HG02870 (cell line): Measurements from ENCODE around the gene OTUD7B.

ENCODE experiments used
- ATAC-seq: cut with Tn5 transposase; IDR thresholded peaks from one replicate; pipeline ENCODE4 v1.9.1; 2021; ENCODE audit warnings: mild to moderate bottlenecking, moderate library complexity; ENCODE audit not compliant: unreplicated experiment

The OTUD7B gene

GRCh38 chr1:150005606-150006005 lies 4.9 kb downstream of the OTUD7B start:
- no peak for ATAC-seq

GRCh38 chr1:150003801-150004200 lies 6.7 kb downstream of the OTUD7B start:
- ATAC-seq, result no peak

GRCh38 chr1:150002217-150002616 lies 8.3 kb downstream of the OTUD7B start:
- ATAC-seq, result no peak

GRCh38 chr1:150001415-150001814 lies 9.1 kb downstream of the OTUD7B start:
- no peak for ATAC-seq

- ATAC-seq, result peak; percentile 60
Observed at GRCh38 chr1:149997585-149998262, 12.8 kb downstream of the OTUD7B start.

GRCh38 chr1:149995927-149996326 lies 14.6 kb downstream of the OTUD7B start:
- ATAC-seq, result no peak

- ATAC-seq, result no peak
Observed at GRCh38 chr1:149993764-149994163, 16.8 kb downstream of the OTUD7B start.

GRCh38 chr1:149993181-149993580 lies 17.3 kb downstream of the OTUD7B start:
- ATAC-seq, result no peak

GRCh38 chr1:149987297-149987595 lies 23.3 kb downstream of the OTUD7B start:
- ATAC-seq, result no peak

GRCh38 chr1:149986486-149987296 lies 23.8 kb downstream of the OTUD7B start:
- no peak for ATAC-seq

- ATAC-seq, result no peak
Observed at GRCh38 chr1:149979972-149980540, 30.5 kb downstream of the OTUD7B start.

- no peak for ATAC-seq
Observed at GRCh38 chr1:149979245-149979971, 31.1 kb downstream of the OTUD7B start.

- ATAC-seq, result no peak
Observed at GRCh38 chr1:149978547-149979023, 31.9 kb downstream of the OTUD7B start.

GRCh38 chr1:149977345-149977744 lies 33.2 kb downstream of the OTUD7B start:
- no peak for ATAC-seq

- ATAC-seq, result no peak
Observed at GRCh38 chr1:149972547-149972946, 38.0 kb downstream of the OTUD7B start.

GRCh38 chr1:149967646-149968045 lies 42.9 kb downstream of the OTUD7B start:
- ATAC-seq, result no peak

- no peak for ATAC-seq
Observed at GRCh38 chr1:149967041-149967440, 43.5 kb downstream of the OTUD7B start.

GRCh38 chr1:149966405-149966804 lies 44.1 kb downstream of the OTUD7B start:
- ATAC-seq, result no peak

GRCh38 chr1:149965440-149965839 lies 45.1 kb downstream of the OTUD7B start:
- no peak for ATAC-seq

- no peak for ATAC-seq
Observed at GRCh38 chr1:149963358-149963757, 47.2 kb downstream of the OTUD7B start.

- no peak for ATAC-seq
Observed at GRCh38 chr1:149962736-149963135, 47.8 kb downstream of the OTUD7B start.
